Central memory CD8-positive, alpha-beta T cell (primary cell): Measurements from ENCODE around the gene PLA2G4F.

ENCODE experiments used
- ATAC-seq: fragments of 150-1000 bp; cut with Tn5 transposase; replicated peaks from 2 replicates; pipeline ENCODE4 v1.10.0; 2022; ENCODE audit warnings: mild to moderate bottlenecking, moderate FRiP score, moderate number of reproducible peaks; ENCODE audit not compliant: poor library complexity, severe bottlenecking; ENCODE audit errors: extremely low read depth
- DNase-seq, 2 donors: peaks; one replicate each; pipeline ENCODE4 v3.0.0; 2021; ENCODE audit warnings: low spot score in 2 of 2
- H3K27ac Mint-ChIP-seq: one replicate; pipeline ENCODE4 v1.8.0; 2022; ENCODE audit warnings: low read depth, mild to moderate bottlenecking, moderate library complexity, mixed read lengths
- H3K27me3 Mint-ChIP-seq: one replicate; pipeline ENCODE4 v1.8.0; 2022; ENCODE audit warnings: mixed read lengths
- H3K36me3 Mint-ChIP-seq: one replicate; pipeline ENCODE4 v1.8.0; 2022; ENCODE audit warnings: mild to moderate bottlenecking, moderate library complexity, mixed read lengths; ENCODE audit not compliant: insufficient read depth
- H3K4me1 Mint-ChIP-seq: one replicate; pipeline ENCODE4 v1.8.0; 2022; ENCODE audit warnings: mixed read lengths
- H3K4me3 Mint-ChIP-seq: one replicate; pipeline ENCODE4 v1.8.0; 2022; ENCODE audit warnings: mild to moderate bottlenecking, moderate library complexity, mixed read lengths
- H3K9me3 Mint-ChIP-seq: one replicate; pipeline ENCODE4 v1.8.0; 2022; ENCODE audit warnings: mixed read lengths

Gene PLA2G4F

DNA sequence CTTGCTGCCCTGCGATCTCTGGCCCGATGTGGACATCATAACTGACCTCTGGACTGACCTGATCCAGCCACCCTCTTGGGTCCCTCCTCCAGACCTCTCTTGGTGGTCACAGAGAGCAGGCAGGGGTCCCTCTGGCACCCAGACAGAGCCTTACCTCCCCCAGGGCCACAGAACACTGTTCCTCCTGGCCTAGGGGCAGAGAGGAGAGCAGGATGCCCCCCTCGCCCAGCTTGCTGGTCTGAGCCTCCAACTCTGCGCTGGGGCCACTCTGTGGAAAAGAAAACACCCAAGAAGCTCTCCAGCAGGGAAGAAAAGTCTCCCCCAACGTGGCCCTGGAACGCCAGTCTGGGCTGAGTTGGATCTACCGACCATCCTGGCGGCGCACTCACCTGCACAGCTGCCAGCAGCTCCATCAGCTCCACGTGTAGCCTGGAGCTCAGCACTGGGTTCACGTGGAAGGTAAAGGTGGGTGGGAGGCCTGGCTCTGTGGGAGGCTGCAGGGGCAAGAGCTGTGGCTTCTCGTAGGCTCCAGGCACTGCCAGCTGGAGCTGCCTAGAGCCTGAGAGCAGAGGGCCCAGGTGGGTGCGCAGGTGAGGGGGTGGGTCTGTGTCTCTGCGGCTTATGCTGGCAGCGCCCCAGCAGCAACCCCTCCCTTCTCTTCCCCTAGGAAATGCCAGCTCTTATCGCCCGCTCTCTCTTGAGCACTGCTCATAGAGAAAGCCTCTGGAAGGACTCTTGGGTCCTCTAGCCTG is 6.0 kb downstream of the PLA2G4F start:
- H3K36me3 Mint-ChIP-seq, result no peaks in the 10 kb centered on the region
- no peak for DNase-seq
- H3K4me3 Mint-ChIP-seq, result no peak overlapping the region

DNA sequence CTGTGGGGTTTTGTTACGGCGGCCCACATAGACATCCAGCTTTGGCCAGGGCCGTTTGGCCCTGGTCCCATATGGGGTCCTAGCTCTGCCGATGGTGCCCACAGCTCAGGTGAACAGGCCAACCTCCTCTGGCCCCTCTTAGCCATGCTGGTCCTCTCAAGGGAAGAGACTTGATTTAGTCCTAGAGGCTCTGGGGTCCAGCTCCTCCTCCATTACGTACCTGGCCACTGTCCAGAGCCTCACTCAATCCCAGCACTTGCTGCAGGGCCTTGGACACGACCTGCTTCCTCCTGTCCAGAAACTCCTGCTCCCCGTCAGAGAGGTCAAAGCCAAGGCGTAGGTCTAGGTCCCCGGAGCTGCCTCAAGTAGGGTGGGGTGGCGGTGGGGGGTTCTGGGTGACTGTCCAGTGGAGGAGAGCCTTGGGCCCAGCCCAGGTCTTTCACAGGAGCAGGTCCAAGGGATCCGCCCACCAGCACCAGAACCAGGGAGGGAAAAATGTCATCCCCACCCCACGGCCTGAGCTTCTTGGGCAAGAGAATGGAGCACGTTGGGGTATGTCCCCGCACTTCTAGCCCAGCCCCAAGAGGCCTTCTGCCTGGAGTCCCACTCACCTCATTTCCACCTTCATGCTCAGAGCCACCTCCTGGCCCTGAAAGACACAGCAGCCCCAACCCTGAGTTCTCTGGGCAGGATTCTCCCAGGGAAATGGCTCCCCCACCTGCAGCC is 6.8 kb downstream of the PLA2G4F start:
- H3K27me3 Mint-ChIP-seq, result peaks cover 37% of the 10 kb centered on the region
- H3K27ac Mint-ChIP-seq, result no peak overlapping the region
- no peak overlapping the region for H3K4me3 Mint-ChIP-seq
- H3K4me1 Mint-ChIP-seq, result no peaks in the 10 kb centered on the region
- H3K36me3 Mint-ChIP-seq, result no peaks in the 10 kb centered on the region
- H3K9me3 Mint-ChIP-seq, result no peaks in the 10 kb centered on the region
- no peak for DNase-seq
- no peak for ATAC-seq

More for the DNA sequence above, 6.0 kb downstream of the PLA2G4F start:
- Mint-ChIP-seq H3K4me1 (no peaks in the 10 kb centered on the region), H3K27ac (no peak overlapping the region), H3K27me3 (peaks cover 30% of the 10 kb centered on the region), H3K9me3 (no peaks in the 10 kb centered on the region)
- no peak for ATAC-seq

DNA sequence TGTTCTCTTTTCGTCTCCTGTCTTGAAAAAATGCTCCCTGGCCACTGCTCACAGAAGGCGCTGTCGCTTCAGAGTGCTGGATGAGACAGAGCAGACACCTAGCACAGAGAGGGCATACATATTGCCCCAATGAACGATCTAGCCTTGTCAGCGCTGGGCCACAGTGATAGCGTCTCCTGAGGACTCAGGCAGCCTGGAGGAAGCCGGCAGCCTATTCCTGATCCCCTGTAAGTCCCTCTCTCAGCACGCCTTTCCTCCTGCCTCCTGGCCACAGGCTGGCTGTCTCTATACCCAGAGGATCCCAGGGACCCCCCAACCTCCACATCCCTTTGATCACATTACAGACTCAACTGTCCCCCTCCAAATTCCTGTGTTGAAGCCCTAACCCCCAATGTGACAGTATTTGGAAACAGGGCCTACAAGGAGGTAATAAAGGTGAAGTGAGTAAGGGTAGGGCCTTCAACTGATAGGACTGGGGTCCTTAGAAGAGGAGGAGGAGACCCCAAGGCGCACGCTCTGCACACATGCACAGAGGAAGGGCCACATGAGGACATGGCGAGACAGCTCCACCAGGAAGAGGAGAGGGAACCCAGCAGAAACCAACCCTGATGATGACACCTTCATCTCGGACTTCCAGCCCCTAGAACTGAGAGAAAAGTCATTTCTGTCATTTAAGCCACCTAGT is 7.5 kb downstream of the PLA2G4F start:
- H3K4me3 Mint-ChIP-seq, result no peak overlapping the region
- H3K4me1 Mint-ChIP-seq, result no peaks in the 10 kb centered on the region
- H3K27ac Mint-ChIP-seq, result peak overlapping the region; percentile 32
- DNase-seq (no peak), ATAC-seq (no peak)
- peaks cover 42% of the 10 kb centered on the region for H3K27me3 Mint-ChIP-seq
- H3K36me3 Mint-ChIP-seq, result no peaks in the 10 kb centered on the region
- H3K9me3 Mint-ChIP-seq, result no peaks in the 10 kb centered on the region

DNA sequence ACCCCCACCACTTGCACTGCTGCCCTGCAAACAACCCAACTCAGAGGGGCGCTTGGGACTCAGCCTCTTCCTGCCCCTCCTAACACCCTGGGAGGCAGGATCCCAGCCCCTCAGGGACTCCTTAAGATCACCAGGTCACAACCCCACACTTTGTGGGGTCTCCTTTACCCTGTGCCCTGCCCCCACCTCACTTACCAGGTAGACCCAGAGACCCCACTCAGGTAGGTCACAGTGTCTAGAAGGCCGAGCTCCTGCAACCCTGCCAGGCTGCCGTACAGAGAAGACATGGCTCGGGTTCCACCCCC is 9.1 kb downstream of the PLA2G4F start:
- H3K4me1 Mint-ChIP-seq, result no peaks in the 10 kb centered on the region
- no peak for DNase-seq
- peaks cover 42% of the 10 kb centered on the region for H3K27me3 Mint-ChIP-seq
- H3K27ac Mint-ChIP-seq, result no peak overlapping the region
- no peaks in the 10 kb centered on the region for H3K36me3 Mint-ChIP-seq
- no peak overlapping the region for H3K4me3 Mint-ChIP-seq
- no peaks in the 10 kb centered on the region for H3K9me3 Mint-ChIP-seq
- ATAC-seq, result no peak

DNA sequence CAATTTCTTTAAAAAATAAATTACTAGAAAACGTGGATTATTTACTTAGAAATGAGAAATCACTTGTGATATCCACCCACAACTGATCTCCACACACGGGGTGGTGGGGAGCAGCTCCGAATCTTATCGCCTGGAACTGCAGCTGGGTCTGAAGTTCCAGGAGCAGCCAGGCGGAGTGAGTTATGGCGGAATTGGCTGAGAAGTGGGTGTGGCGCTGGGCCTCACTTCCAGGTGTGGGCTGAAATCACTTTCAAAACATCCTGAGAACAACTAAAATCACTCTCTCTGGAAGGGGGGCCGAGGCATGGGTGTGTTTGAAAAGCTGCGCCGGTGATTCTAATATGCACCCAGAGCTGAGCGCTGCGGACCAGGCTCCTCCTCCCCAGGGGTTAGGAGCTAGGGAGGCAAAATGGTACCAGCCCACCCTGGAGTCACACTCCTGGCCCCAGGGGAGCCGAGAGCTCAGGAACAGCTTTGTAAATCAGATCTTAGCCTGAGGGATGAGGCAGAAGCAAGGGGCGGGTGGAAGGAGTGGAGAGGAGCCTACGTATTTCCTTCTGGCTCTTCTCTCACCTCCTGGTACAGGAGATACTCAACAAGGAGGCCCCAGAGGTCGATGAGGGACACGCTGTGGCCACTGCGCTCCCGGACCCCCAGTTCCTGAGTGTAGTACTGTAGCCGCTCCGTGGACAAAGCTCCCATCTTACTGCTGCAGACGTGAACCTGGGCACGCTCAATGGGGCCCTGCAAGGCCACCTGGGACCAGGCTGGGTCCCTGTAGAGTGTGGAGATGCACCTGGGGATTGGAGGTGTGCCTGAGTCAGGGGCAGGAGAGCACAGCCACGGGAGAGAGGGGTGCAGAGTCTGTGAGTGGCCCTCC is 9.6 kb downstream of the PLA2G4F start:
- H3K4me3 Mint-ChIP-seq, result no peak overlapping the region
- no peaks in the 10 kb centered on the region for H3K4me1 Mint-ChIP-seq
- no peak overlapping the region for H3K27ac Mint-ChIP-seq
- no peaks in the 10 kb centered on the region for H3K9me3 Mint-ChIP-seq
- no peak for ATAC-seq
- H3K36me3 Mint-ChIP-seq, result no peaks in the 10 kb centered on the region
- DNase-seq, result no peak
- peaks cover 42% of the 10 kb centered on the region for H3K27me3 Mint-ChIP-seq

DNA sequence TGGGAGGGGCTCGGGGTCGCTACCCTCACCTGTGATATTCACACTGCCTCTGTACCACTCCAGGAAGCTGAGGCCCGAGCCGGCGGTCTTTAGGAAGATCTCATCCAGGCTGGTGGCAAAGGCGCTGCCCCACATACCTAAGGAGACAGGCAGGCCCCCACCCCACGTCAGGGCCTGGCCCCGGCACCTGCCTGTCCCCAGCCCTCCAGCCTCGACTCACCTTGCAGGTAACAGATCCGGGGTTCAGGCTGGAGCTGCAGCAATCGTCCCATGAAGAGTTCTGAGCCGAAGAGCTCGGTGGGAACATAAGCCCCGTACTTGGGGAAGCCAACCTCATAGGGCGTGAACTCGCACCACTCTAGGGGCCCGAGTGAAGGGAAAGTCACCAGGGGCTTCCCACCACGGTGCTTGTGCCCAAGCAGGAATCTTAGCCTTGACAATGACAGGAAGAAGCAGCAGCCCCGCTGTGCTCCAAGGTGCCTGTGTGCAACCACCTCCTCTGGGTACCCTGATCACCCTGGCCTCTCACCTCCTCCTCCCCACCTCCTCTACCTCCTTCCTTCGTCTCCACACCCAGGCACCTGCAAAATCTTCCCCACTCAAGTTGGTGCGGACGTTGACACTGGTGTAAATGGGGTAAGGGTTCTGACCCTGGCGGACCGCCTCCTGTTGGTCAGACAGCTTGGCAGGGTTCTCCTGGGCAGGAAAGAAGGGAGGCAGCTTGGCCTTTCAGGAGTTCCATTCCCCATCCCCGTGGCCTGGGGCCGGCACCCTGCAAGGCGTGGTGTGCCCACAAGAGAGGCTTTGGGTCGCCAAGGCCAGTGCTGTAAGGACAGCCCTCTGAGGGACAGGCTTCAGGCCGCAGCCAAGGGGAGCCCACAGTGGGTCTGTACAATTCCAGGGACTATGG is 10.6 kb downstream of the PLA2G4F start:
- peaks cover 42% of the 10 kb centered on the region for H3K27me3 Mint-ChIP-seq
- H3K4me1 Mint-ChIP-seq, result no peaks in the 10 kb centered on the region
- no peaks in the 10 kb centered on the region for H3K36me3 Mint-ChIP-seq
- H3K4me3 Mint-ChIP-seq, result no peak overlapping the region
- H3K27ac Mint-ChIP-seq, result no peak overlapping the region
- H3K9me3 Mint-ChIP-seq, result no peaks in the 10 kb centered on the region
- no peak for ATAC-seq
- DNase-seq, result no peak

DNA sequence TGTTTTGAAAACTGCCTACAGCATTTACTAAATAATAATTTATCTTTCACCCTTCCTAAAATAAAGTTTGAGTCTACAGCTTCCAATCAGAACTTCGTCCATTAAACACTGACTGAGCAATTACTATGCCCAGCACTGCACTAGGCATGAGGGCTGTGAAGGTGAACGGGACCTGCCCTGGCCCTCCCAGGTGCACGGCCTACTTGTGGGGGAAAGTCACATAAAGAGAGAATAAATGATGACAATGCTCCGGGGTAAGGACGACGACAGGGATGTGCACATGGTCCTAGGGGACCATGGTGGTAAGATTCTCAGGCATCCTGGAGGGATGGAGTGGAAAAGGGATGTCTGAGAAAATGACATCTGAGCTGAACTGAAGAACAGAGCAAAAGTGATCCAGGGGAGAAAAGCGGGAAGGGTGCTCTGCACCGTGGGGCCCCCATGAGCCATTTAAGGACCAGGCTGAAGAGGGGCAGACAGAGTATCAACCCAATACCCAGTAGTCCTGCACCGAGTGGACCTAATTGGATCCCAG is 11.5 kb downstream of the PLA2G4F start:
- no peak overlapping the region for H3K27ac Mint-ChIP-seq
- no peak for DNase-seq
- no peak overlapping the region for H3K4me3 Mint-ChIP-seq
- no peak for ATAC-seq
- no peaks in the 10 kb centered on the region for H3K9me3 Mint-ChIP-seq
- H3K27me3 Mint-ChIP-seq, result peaks cover 42% of the 10 kb centered on the region
- no peaks in the 10 kb centered on the region for H3K36me3 Mint-ChIP-seq
- H3K4me1 Mint-ChIP-seq, result no peaks in the 10 kb centered on the region

DNA sequence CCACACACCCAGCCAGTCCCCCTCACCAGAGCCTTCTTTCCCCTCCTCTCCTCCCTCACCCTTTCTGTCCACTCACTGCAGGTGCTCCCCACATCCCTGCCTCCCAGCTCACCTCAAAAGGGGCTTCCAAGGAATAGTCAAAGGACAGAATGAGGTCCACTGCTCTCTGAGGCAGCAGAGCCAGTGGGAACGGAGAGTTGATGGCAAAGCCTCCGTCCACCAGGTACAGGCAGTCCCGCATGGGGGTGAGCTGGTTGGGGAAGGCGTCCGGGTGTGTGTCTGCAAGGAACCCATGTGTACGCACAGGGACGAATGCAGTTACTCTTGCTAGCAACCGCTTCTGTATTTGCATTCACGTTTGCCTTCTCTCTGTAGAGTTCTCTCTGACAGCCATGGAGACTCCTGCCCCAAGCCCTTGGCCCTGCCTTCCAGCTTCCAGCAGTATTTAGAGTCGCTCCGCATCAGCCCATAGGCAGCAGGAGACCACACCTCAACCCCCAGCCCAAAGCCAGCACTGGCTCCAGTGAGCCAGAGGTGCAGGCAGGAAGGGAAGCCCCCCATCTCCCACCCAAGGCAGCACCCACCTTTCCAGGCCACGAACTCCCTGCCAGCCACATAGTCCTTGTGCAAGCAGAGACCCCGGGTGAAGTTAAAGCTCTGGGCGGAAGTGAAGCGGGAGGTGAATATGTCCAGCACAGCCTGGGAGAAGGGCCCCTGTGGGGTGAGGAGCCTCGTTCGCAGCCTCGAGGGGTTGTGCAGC is 12.4 kb downstream of the PLA2G4F start:
- Mint-ChIP-seq H3K4me1 (no peaks in the 10 kb centered on the region), H3K36me3 (no peaks in the 10 kb centered on the region), H3K27ac (no peak overlapping the region), H3K4me3 (no peak overlapping the region), H3K9me3 (no peaks in the 10 kb centered on the region), H3K27me3 (peaks cover 42% of the 10 kb centered on the region)
- DNase-seq (no peak), ATAC-seq (no peak)

DNA sequence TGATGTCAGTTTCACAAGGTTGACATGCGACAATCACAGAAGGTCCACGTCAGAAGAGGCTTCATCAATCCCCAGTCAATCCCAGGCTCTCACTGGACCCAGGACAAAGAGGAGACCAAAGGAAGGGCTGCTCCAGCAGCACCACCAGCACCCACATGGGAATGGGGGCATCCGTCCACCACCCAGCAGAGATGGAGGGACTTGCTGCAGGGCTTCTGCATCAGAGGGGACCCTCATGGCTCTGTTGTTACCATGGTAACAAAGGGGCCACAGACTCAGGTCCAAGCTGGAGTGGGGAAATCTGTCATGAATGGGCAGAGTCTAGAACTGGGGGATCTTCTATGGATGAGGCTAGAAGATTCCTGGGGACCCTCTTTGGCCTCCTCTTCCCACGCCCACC is 13.1 kb downstream of the PLA2G4F start:
- no peak for DNase-seq
- Mint-ChIP-seq H3K4me1 (no peaks in the 10 kb centered on the region), H3K9me3 (no peaks in the 10 kb centered on the region), H3K36me3 (no peaks in the 10 kb centered on the region), H3K4me3 (no peak overlapping the region), H3K27me3 (peaks cover 36% of the 10 kb centered on the region), H3K27ac (no peak overlapping the region)
- no peak for ATAC-seq

DNA sequence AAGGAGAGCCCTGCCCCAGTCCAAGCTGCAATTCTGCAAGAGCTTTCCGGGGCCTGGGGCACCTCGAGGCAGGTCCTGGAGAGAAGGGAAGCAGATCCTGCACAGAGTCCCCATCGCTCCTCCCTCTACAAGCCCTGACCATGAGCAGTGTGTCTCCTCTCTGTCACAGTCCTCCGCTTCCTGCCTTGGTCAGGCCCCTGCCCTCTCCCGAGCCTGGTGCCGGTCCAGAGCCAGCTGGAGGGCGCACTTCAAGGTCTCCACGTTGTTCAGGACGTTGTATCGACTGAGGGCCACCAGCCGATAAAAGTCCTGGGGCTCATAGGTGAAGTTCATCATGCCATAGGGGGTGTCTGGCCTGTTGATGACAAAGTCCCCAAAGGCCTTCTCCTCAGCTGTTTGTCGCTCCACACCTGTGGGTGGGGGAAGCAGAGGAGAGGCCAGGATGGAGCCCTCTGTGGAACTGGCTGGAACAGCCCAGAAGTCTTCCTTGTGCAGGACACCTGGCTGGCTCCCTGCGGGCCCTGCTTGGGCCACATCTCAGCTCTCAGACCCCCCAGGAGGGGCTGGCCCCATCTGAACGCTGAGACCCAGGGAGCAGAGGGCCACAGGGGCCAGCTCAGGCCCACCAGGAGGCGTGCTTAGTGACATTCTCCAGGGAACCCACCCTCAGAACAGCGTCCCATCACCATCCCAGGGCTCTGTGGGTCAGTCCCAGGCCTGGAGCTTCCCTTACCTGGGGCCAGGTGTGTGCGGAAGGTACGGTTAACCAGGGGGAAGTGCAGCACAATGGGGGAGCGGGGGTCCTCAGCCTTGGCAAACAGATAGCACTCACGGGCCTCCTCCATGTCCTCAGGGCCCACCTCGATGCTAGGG is 14.4 kb downstream of the PLA2G4F start:
- ATAC-seq, result no peak
- Mint-ChIP-seq H3K4me3 (no peak overlapping the region), H3K27me3 (peaks cover 23% of the 10 kb centered on the region), H3K4me1 (no peaks in the 10 kb centered on the region), H3K36me3 (no peaks in the 10 kb centered on the region), H3K9me3 (no peaks in the 10 kb centered on the region), H3K27ac (no peak overlapping the region)
- DNase-seq, result no peak
